ENCODE results near the gene OR4Q2.
"Not testable (repeated sequence)": the region's sequence is repeated elsewhere in the genome, so short reads cannot be mapped to it uniquely, and the experiment has no call there.

OR4Q2 gene

GRCh38 chr14:20001863-20002262, at the start of gene OR4Q2:
OR4Q2 (plus strand) TSS chr14:20002163.
- no peak for DNase-seq (ENCODE audit: low spot score)

DNA sequence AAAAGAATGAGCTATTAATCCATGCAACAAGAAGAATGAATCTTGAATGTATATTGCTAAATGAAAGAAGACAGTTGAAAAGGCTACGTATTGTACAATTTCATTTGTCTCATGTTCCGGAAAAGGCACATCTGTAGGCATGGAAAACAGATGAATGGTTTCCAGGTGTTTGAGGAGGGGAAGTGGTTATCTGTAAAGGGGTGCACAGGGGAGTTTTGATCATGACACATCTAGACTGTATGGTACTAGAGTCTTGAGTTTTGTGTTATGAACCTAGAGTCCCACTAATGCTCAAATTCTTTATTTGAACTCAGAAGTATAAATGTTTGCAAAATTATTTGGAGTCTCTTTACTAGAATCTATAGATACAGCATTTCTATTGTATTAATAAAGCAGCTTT, 32.2 kb upstream of the OR4Q2 start:
- not testable (repeated sequence) for DNase-seq (ENCODE audit: low spot score)

DNA sequence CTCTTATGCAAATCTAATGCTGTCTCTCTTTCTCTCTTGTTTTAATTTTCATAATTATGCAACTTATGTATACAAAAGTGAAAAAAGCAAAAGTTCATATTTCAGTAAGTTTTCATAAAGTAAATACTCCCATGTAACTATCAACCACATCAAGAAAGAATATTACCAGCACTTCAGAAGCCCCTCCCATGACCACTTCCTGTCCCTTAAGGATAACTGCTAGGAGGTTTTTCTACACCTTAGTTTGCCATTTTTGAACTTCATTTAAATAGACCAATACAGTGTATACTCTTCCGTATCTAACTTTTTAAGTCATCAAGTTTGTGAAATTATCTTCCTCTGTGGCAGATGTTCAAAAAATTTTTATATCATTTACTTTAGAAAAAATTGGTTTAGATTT, 27.1 kb upstream of the OR4Q2 start:
- DNase-seq (ENCODE audit: low spot score) = no peak

DNA sequence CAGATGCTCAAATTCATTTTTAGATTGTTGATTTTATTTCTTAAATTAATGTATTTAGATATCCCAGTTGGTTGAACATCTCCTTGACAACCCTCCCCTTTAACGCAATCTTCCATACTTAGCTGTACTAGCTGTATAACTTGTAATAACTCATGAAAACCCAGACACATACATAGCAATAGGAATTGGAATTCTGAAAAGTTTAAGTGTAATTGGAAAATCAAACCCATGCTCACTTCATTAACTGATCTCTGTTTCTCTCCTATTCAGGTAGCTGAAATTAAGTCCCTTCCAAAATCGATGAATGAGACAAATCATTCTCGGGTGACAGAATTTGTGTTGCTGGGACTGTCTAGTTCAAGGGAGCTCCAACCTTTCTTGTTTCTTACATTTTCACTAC, 26.7 kb upstream of the OR4Q2 start, which contains the start of gene OR4K15:
OR4K15 (plus strand) TSS at position 301 of the 400 bp plus-strand sequence; CDS start at position 301, 0 bp downstream.
- no peak for DNase-seq (ENCODE audit: low spot score)

- no peak for DNase-seq (ENCODE audit: low spot score)
Observed at GRCh38 chr14:19993438-19993837, 8.5 kb upstream of the OR4Q2 start.

GRCh38 chr14:20002319-20002718, 356 bp downstream of the OR4Q2 start:
- DNase-seq (ENCODE audit: low spot score) = no peak

DNA sequence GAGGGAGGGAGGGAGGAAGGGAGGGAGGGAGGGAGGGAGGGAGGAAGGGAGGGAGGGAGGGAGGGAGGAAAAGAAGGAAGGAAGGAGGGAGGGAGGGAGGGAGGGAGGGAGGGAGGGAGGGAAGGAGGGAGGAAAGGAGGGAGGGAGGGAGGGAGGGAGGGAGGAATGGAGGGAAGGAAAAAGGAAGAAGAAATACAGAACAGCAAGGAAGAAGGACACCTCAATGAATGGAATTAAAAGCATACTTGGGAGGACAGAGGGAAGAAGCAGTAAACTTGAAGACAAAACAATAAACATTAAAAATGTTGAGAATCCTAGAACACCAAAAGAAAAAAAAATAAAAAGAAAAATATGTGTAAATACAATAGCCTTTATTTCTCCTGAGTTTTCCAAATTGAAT, 6.2 kb downstream of the OR4Q2 start:
- DNase-seq (ENCODE audit: low spot score) = no peak

GRCh38 chr14:20019257-20019865, 17.4 kb downstream of the OR4Q2 start, which contains the start of gene OR4K14:
OR4K14 (minus strand) TSS chr14:20019307; CDS start chr14:20015193, 4,114 bp downstream.
- no peak for DNase-seq (ENCODE audit: low spot score)

DNA sequence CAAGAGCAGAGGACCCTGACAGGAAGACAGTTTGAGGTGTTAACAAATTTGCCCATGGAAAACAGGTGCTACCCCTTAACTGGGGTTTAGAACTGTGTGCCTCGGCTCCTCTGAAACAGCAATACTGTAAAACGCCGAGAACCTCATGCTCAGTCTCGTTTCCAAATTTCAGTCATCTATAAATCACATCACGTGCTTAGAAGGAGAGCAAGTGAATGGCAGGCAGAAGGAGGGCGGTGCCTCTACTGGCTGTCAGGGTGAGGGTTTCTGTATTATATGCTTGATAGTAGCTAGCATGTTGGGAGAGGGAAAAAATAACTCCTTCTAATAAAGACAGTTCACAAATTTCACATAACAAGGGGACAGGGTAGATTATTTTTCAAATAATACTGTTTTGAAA, 29.1 kb downstream of the OR4Q2 start:
- DNase-seq (ENCODE audit: low spot score) = no peak

- DNase-seq (ENCODE audit: low spot score) = no peak
Observed at GRCh38 chr14:20035449-20035848, 33.5 kb downstream of the OR4Q2 start.

- no peak for DNase-seq (ENCODE audit: low spot score)
Observed at GRCh38 chr14:20035938-20036337, 34.0 kb downstream of the OR4Q2 start, which contains the start of gene OR4K13. OR4K13 (minus strand) TSS chr14:20036038; CDS start chr14:20034758, 1,280 bp downstream.

- DNase-seq (ENCODE audit: low spot score) = no peak
Observed at GRCh38 chr14:20044243-20044642, 42.3 kb downstream of the OR4Q2 start.

- DNase-seq (ENCODE audit: low spot score) = no peak
Observed at GRCh38 chr14:20048202-20048601, 46.2 kb downstream of the OR4Q2 start.
